ENCODE measurements around the gene WDR27.

The WDR27 gene

DNA sequence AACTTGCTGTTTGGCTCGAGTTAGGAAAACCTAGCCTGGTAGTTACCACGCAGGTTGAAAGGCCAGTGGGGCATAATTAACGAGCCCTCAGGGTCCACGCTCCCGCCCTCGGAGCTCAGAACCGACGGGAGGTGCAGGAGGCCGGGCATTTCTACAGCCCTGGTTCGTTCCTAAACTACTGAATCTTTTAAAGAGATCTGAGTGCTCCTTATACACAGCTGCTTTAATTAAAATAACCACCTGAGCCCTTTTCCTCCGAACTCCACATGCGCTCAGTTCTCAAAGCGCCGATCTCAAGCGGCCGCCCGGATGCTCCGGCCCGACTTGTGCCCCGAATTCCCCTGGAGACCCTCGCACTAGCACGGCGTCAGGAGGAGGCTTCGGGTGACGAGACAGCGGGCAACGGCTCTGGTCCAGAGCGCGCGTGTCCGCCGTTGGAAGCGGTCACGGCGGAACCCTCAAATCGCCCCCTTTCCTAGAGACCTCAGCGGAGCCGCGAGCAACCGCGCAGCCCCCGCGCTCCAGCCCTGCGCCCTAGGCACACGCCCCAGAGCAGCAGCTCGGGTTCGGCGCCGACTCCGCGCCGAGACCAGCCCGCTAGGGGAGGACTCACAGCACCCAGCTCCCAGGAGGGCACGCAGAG lies 397 bp downstream of the WDR27 start (continued):
- TF ChIP-seq ZNF266 (tag by site-specific recombination; IDR thresholded peaks at IDR 0.05; ENCODE audit: low read depth), result no peak
- TF ChIP-seq OVOL3 (tag by site-specific recombination; IDR thresholded peaks at IDR 0.05), result peak; percentile 59; the same call in 1 of the 2 replicates
- TF ChIP-seq, protein P1, sequence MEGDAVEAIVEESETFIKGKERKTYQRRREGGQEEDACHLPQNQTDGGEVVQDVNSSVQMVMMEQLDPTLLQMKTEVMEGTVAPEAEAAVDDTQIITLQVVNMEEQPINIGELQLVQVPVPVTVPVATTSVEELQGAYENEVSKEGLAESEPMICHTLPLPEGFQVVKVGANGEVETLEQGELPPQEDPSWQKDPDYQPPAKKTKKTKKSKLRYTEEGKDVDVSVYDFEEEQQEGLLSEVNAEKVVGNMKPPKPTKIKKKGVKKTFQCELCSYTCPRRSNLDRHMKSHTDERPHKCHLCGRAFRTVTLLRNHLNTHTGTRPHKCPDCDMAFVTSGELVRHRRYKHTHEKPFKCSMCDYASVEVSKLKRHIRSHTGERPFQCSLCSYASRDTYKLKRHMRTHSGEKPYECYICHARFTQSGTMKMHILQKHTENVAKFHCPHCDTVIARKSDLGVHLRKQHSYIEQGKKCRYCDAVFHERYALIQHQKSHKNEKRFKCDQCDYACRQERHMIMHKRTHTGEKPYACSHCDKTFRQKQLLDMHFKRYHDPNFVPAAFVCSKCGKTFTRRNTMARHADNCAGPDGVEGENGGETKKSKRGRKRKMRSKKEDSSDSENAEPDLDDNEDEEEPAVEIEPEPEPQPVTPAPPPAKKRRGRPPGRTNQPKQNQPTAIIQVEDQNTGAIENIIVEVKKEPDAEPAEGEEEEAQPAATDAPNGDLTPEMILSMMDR (tag by site-specific recombination; IDR thresholded peaks at IDR 0.05), result 0 out of 2 replicates have a peak, but pooled peaks have one; percentile 21
- 0 out of 2 replicates have a peak, but pooled peaks have one; percentile 9 for TF ChIP-seq MEIS1 (CRISPR knock-in tag; IDR thresholded peaks at IDR 0.05; ENCODE audit: borderline replicate concordance)
- TF ChIP-seq ZBTB10 (tag by site-specific recombination; IDR thresholded peaks at IDR 0.05), result no peak
- 0 out of 2 replicates have a peak, but pooled peaks have one; percentile 9 for TF ChIP-seq ZNF324 (tag by site-specific recombination; IDR thresholded peaks at IDR 0.05)
- TF ChIP-seq ZNF692 (tag by site-specific recombination; IDR thresholded peaks at IDR 0.05), result 0 out of 2 replicates have a peak, but pooled peaks have one; percentile 13
- TF ChIP-seq, protein P2, sequence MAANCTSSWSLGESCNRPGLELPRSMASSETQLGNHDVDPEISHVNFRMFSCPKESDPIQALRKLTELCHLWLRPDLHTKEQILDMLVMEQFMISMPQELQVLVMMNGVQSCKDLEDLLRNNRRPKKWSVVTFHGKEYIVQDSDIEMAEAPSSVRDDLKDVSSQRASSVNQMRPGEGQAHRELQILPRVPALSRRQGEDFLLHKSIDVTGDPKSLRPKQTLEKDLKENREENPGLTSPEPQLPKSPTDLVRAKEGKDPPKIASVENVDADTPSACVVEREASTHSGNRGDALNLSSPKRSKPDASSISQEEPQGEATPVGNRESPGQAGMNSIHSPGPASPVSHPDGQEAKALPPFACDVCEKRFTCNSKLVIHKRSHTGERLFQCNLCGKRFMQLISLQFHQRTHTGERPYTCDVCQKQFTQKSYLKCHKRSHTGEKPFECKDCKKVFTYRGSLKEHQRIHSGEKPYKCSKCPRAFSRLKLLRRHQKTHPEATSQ (tag by site-specific recombination; IDR thresholded peaks at IDR 0.05), result no peak
- 0 out of 2 replicates have a peak, but pooled peaks have one; percentile 1 for TF ChIP-seq ZNF76 (tag by site-specific recombination; IDR thresholded peaks at IDR 0.05; ENCODE audit: borderline replicate concordance, low read depth)

- H3K4me3 ChIP-seq (ENCODE audit: low read depth, low read length), result no peak overlapping the region
- no peaks in the 10 kb centered on the region for H3K9me3 ChIP-seq (ENCODE audit: control insufficient read depth, insufficient read depth, low read depth, low read length)
- peaks cover 9% of the 10 kb centered on the region; the same call in 1 of the 2 replicates for H3K4me1 ChIP-seq (ENCODE audit: control insufficient read depth, insufficient read depth, low read length)
- ChIA-PET POLR2A (no interaction called here), CTCF (interaction anchor here (0.6 to 1.4 kb wide), 3 partner anchors 28 to 1331 kb away, joined by 3 to 5 read pairs (median 3); no protein-coding TSS in a partner anchor)
- peaks cover 0 to 59% of the 10 kb centered on the region in 2 experiments; a peak in 1 of 3 replicates for H3K36me3 ChIP-seq (ENCODE audit: control insufficient read depth in 2 of 2, insufficient read depth in 1 of 2, low read length in 2 of 2)
- H3K27ac ChIP-seq (ENCODE audit: extremely low read depth, low read depth, low read length), result no peak overlapping the region
- TF ChIP-seq ZNF514 (tag by site-specific recombination; IDR thresholded peaks at IDR 0.05) (no peak), ZNF114 (tag by site-specific recombination; IDR thresholded peaks at IDR 0.05) (no peak), ZBTB48 (tag by site-specific recombination; IDR thresholded peaks at IDR 0.05) (peak; percentile 90), ZNF366 (tag by site-specific recombination; conservative IDR thresholded peaks at IDR 0.05) (no peak), ZEB2 (tag by site-specific recombination; IDR thresholded peaks at IDR 0.05) (no peak), PRDM1 (tag by site-specific recombination; IDR thresholded peaks at IDR 0.05) (0 out of 2 replicates have a peak, but pooled peaks have one; percentile 21), BCL11B (tag by site-specific recombination; IDR thresholded peaks at IDR 0.05; ENCODE audit: low read depth) (no peak), BCL6B (tag by site-specific recombination; IDR thresholded peaks at IDR 0.05) (no peak), PRDM4 (tag by site-specific recombination; IDR thresholded peaks at IDR 0.05) (peak; percentile 84), ZSCAN23 (tag by site-specific recombination; IDR thresholded peaks at IDR 0.05) (no peak), ZNF335 (tag by site-specific recombination; conservative IDR thresholded peaks at IDR 0.05) (no peak), ZNF560 (tag by site-specific recombination; IDR thresholded peaks at IDR 0.05; ENCODE audit: borderline replicate concordance) (no peak), ZNF777 (tag by site-specific recombination; IDR thresholded peaks at IDR 0.05; ENCODE audit: borderline replicate concordance) (no peak), OSR2 (tag by site-specific recombination; IDR thresholded peaks at IDR 0.05) (no peak), TCF7L2 (IDR thresholded peaks at IDR 0.05; ENCODE audit: borderline replicate concordance, low read depth, low read length) (no peak), SP7 (tag by site-specific recombination; IDR thresholded peaks at IDR 0.05) (no peak)
Observed at GRCh38 chr6:169700296-169700695, 1.5 kb downstream of the WDR27 start.

All from HEK293 (cell line).